SIG-M5 treated with dmso at 0.1 percent for 504 hours (cell line): ENCODE data around the gene NHLH2.
A peak's percentile ranks its signal among the peaks of the same experiment; 100 is the strongest.

Source experiments
- DNase-seq: peaks from one replicate; lab custom pipeline; 2025; ENCODE audit not compliant: unreplicated experiment; lab: John Stamatoyannopoulos, UW

NHLH2 gene

GRCh38 chr1:115838431-115839028, 2.4 kb downstream of the NHLH2 start:
- no peak for DNase-seq

- no peak for DNase-seq
These were observed 3.0 kb downstream of the NHLH2 start for GRCh38 chr1:115837740-115838421.

GRCh38 chr1:115837341-115837739, 3.6 kb downstream of the NHLH2 start:
- DNase-seq: no peak

DNA sequence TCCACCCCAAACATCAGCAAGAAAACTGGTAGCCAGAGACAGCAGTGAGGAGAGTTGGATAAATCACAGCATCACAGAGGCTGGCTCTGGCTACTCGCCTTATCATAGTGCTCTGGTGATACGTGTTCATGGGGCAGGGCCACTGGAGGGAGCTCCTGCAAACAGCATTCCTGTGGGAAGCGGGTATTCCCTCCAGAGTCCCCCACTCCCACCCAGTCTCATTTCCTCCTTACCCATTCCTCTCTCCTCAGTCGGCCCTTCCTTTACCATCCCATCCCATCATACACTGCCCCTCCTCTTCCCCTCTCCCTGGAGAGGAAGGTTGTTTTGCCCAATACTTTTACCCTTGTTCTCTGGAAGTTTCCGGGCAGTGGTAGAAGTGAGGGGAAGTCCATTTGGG, 7.1 kb downstream of the NHLH2 start:
- no peak for DNase-seq

GRCh38 chr1:115832651-115833050, 8.3 kb downstream of the NHLH2 start:
- DNase-seq: peak; percentile 54

DNA sequence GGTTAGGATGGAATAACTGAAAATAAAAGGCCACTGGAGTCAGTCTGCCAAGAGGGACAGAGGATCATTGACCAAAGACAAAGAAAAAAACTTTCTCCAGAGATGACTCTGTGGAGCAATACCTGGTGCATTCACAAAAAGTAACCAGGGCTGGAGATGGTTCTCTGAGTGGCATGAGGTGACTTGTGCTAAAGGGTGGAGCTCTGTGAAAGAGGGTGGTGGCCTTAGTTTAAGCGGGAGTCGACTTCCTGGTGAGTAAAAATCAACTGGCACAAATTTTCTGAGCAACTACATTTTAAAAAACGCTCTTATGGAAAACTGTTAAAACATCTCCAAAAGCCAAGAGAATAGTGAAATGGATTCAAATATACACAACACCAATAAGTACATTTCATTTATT, 10.0 kb downstream of the NHLH2 start:
- DNase-seq: no peak

DNA sequence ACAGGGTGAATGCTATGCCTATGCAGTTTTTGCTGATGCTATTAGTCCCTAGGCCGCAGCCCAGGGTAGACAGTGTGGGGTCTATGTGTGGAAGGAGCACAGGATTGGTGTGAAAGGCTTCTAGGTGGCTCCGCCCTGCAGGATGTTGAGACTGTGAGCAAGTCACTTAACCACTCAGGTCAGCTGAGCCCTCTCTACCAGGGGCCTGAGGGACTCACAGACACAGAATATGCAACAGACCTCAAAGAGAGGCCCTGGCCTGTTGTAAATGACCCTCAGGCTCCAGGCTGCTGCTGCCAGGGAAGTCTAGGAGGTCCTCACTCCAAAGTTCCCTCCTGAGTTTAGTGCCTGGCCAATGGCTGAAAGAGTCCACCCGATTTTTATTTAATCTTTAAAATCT, 11.0 kb downstream of the NHLH2 start:
- no peak for DNase-seq

DNA sequence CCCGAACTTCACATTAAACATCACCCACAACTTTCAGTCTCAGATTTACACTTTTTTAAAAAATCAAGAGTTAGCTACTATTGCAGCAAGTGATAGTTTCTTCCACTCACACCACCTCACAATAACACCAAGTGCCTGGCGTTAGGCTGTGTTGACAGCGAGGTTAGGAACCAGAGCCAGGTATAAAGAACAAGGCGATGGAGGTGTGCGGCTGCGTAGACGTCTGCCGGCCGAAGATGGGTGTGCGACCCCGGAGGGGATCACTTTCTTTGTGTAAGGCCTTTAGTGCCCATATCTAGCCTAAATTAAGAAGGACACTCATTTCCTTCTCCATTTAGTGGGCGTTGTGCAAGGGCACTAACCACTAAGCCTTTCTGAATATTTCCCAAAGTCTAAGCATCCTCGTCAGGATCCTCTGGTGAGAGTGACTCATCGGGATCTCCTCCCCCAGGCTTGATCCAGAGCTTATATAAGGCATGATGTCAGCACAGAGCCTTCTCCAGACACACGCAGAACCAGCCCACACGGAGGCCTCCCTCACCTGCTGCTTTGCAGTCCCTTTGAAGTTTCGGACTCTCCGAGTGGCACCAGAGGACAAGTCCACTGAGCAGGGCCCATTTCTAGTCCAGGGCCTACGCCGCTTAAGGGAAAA, 11.8 kb downstream of the NHLH2 start:
- peak; percentile 60 for DNase-seq

GRCh38 chr1:115828101-115829022, 12.6 kb downstream of the NHLH2 start:
- DNase-seq: no peak

GRCh38 chr1:115827452-115828044, 13.4 kb downstream of the NHLH2 start:
- no peak for DNase-seq

DNA sequence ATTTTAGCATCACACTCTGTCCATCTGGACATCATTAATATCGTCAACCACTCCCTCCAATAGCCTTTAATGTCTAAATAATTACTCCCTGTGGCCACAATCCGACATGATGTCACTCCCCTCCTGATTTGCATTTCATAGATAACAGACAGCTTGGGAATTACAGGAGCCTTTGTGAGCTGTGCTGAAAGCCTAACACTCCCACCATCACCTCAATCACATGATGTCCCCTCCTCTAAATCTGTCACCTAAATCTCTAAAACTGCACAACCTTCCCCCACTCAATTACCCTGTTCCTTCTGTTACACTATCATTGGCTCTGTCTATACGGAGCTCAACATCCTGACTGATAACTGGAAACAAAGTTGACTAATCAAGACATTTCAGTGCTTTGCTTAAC, 14.3 kb downstream of the NHLH2 start:
- no peak for DNase-seq

DNA sequence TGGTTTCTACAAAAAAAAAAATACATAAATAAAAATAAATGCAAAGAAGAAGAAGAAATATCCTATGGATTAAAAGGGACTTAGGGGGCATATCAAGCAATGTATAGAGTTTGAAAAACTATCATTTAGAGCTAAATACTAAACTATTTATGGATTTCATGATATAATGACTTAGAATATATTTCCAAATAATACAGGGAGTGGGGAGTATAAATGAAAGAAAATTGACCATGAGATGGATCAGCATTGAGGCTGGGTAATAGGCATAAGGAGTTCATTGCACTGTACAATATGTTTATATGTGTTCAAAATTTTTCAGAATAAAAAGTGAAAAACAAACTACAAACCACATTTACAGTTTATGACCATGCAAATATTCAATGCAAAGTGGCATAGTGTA, 18.8 kb downstream of the NHLH2 start:
- DNase-seq: no peak

DNA sequence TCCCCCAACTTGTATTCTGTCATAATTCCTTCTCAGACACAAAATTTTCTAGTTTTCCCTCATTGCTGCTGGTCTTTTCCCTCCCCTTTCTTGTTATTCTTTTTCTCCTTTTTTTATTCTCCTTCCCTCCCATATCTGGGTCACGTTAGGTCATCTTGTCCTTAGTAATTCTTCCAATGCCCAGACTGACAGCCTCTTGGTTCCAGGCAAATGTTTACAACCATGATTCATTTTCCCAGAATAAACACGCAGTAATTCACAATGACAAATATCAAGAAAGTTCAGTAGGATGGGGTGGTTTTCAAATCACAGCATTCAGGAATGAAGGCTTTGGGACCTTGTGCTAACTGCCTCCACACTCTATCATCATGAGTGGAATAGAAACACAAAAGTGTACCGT, 25.2 kb downstream of the NHLH2 start:
- no peak for DNase-seq

DNA sequence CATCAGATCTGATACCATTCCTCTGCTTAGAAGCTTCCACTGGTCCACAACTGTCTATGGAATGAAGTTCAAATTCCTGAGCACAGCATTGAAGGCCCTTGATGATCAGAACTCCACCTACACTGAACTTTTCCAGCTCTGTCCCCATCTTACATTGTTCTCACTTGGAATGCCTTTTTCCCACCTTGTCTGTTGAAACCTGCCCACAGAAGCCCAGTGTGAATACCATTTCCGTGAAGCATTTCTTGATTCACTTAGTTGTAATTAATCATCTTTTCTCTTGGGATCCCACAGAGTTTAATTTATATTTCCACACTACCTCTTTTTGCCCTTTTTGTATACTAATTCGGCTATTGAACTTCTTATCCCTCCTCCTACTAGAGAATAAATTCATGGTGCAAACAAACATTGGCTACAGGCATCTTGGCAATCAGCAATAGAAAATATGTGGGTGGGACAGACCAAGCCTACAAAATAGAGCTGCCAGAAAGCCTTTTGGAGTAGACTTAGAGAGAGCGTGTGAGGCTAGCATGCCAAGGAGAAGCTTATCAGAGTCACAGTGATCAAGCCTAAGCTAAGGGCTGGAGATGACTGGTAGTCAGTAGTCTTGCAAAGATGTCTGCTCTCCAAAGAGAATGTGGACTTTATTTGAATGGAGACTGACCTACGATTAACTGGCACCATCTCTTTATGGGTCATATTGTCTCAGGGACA, 26.1 kb downstream of the NHLH2 start:
- no peak for DNase-seq

DNA sequence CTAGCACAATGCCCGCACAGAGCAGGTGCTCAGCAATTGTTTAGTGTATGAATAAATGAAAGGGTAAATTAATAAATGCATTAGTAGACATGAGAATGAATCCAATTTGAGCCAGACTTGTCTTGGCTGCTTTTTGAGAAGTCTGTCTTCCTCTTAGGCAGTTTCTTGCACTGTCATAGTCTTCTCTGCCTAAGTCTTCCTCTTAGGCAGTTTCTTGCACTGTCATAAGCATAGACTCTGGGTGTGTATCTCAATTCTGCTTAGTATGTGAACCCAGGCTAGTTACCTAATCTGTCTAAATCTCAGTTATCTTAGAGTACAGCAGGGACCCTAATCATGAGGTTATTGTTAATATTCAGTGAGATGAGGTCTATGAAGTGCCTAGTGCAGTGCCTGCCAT, 27.2 kb downstream of the NHLH2 start:
- peak; percentile 19 for DNase-seq

DNA sequence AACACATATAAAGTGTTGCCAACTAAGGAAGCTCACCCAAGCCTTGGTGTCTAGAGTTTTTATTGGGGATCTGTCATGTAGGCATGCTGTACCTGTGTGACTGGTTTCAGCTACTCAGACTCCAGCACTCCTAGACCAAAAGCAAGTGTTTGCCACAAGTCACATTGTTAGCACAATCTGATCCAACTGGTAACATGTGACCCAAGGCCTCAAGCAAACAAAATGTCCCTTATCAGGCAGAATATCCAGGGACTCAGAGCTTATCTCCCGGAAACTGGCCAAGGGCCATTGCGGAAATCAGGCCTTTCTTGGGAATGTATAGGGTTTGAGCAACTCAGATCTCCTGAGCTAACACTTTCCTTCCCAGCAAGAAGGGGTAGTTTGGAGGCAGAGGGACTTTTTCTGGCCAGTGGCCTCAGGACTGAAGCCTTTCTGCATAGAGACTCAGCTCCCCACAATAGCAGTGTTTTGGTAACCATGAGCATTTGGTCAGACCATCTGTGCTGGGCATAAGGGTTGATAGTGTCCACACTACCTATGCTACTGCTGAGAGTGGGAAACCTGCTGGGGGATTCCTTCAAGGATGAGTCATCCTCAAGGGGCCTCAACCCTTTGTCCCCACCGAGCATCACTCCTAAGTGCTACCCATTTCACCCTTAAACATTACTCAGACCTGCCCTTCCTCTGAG, 29.6 kb downstream of the NHLH2 start:
- peak; percentile 58 for DNase-seq

GRCh38 chr1:115810609-115811008, 30.3 kb downstream of the NHLH2 start:
- no peak for DNase-seq

DNA sequence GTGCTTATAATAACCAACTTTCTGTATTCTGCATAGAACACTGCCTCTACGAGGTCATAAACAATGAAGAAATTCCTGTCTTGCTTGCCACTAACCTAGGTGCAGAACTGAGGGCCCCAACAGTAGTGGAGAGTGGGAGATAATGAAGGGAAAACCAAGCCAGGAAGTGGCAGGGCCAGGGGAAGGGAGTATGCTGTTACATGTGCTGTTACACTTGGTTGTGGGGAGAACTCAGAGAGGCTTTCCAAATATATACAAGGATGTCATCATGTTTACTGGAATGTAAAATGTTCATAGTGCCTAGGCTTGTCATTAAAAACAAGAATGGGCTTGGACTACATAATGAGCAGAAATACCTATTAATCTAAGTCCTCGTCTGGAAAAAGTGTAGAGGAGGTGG, 31.1 kb downstream of the NHLH2 start:
- no peak for DNase-seq

- no peak for DNase-seq
These were observed 31.9 kb downstream of the NHLH2 start for GRCh38 chr1:115809076-115809475.

GRCh38 chr1:115807723-115808122, 33.2 kb downstream of the NHLH2 start:
- DNase-seq: peak; percentile 82
